Right lung (tissue), 10 donors: ENCODE measurements around the gene ASTL. TPM values are rescaled to one million over a fixed set of nuclear protein-coding genes. Genes with fewer than 3 reads are reported as not detected.
"Not testable (repeated sequence)": the region's sequence is repeated elsewhere in the genome, so short reads cannot be mapped to it uniquely, and the experiment has no call there.

ENCODE experiments used
- DNase-seq, 2 donors: peaks; one replicate each; pipeline ENCODE4 v3.0.0-alpha.2; 2013
- long read RNA-seq, 8 donors: transcript quantifications; one replicate each; lab custom pipeline, GENCODE V29; 2026
- polyA plus RNA-seq, 5 donors: library from polyadenylated mRNA; unstranded; fragments of 120-200 nt; gene quantifications; one replicate each; pipeline versions ENCODE4 v1.2.1 to v1.2.3, GENCODE V29; 2013; ENCODE audit warnings: inconsistent platforms in 1 of 5, low replicate concordance in 1 of 5; ENCODE audit not compliant: insufficient read length in 5 of 5, insufficient read depth in 1 of 5

The ASTL gene
- polyA plus RNA-seq = under 1 TPM; 0.13 to 0.27 (median 0.18) TPM
- long read RNA-seq, donor 1 = 0 reads
- long read RNA-seq, donor 2 = 0 reads
- long read RNA-seq, donor 3 = 0 reads
- long read RNA-seq, donor 4 = 0 reads
- long read RNA-seq, donor 5 = 0 reads
- long read RNA-seq, donor 6 = 0 reads
- long read RNA-seq, donor 7 = 0 reads
- long read RNA-seq, donor 8 = 0 reads

DNA sequence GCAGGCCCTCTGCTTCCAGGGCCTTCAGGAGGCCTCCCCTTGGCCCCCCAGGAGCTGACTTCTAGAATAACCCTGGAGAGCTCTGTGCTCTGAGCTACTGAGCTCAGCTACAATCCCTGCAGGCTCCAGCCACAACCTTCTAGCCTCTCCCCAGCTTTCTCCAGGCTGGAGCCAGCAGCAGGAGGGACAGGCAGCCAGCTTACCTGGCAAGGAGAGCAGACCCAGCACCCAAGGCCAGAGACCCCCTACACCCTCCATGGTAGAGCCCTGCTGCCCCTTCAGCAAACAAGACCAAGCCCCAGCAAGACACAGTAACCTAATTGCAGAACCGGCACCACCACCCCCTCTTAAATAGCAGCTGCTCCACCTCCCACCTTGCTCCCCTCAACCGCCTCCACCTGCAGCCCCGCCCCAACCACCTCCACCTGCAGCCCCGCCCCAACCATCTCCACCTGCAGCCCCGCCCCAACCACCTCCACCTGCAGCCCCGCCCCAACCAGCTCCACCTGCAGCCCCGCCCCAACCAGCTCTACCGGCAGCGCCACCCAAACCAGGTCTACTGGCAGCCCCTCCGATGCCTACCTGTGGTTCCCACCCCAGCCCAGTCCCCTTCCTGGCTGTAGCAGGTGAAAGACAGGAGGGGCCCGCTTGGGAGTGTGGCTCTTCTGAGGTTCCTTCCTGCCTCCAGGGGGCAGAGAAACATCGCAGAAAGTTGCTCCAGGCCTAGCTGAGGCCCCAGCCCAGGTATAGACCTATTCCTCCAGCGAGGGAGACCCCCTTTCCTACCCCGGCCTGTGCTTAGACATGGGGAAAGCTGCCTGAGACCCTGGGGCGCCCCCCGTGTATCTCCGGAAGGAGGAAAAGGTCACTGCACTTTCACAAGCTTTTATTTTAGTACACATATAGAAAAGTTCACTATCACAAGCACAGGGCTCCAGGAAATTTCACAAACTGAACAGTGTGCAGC, at the start of gene ASTL:
Gene ASTL, minus strand, starts transcription at position 324 of the 967 bp plus-strand sequence. Its CDS starts 66 bp downstream, at position 258.
- peak in 1 of 2 donors; percentile 44 for DNase-seq

GRCh38 chr2:96186562-96186961, 48.3 kb upstream of the ASTL start:
- no peak for DNase-seq

DNA sequence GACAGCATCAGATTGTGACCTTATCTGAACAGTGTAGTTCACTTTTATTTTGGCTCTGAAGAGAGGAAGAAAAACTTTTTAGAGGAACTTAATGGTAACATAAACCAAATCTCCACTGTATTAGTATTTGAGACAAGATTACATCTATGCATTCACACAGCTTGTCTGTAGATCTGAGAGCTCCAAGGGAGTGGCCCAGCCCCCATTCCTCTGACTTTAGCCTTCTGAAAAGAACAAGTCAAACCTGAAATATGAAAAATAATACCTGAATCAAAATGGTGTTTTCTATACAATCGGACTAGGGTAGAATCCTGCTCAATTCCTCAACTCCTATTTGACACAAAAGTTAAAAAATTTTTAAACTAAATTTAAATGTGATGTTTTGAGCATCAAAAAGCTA, 47.2 kb upstream of the ASTL start:
- no peak for DNase-seq

DNA sequence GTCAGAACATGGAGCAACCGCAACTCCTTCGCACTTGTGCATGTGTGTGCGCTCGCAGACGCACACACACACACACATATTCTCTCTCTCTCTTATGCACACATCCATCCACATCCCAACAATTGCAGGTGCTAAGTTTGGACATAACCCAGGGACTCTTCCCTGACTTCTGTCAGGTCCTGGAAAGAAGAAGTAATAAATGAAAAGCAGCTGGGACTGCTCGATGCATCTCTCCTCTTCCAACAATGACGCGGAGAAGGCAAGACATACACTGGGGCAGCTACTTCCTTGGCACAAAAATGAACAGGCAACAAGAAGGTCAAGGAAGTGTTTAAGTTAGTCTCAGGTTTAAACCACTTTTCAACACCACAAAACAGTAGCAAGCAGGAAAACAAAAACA, 46.7 kb upstream of the ASTL start:
- DNase-seq = no peak

DNA sequence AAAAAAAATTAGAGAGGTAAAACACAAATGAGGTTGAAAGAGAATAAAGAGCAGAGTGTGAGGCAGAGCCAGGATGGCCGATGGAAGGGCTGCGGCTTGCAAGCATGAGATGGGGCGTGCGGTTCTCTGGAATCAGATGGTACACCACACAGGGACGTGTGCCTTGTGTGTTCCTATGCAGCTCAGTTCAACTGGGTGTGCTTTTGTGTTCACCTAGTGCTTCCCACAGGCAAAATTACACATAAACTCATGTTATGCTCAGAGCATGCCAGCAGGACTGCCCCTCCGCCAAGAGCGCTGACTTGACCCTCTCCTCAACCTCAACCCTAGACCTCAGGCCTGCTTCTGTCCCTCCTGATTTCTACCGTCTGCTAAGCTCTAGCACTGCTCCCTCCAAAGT, 45.9 kb upstream of the ASTL start:
- no peak for DNase-seq

- no peak for DNase-seq
Observed at GRCh38 chr2:96181529-96181928, 43.2 kb upstream of the ASTL start.

DNA sequence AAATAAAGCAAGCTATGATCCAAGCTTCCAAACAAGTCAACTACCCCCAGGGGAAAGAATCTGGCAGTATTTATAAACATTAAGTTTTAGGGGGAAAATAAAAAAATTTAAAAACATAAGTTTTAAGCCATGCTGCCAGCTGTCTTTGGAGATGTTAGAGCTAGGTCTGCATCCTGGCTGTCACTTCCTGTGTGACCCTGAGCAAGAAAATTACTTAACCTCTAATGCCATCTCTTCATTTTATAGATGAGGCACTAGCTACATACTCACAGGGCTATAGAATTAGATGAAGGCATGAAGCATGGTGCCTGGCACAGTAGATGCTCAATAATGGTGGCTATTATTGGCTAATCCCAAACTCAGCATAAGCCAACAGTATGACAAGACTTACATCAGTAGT, 42.2 kb upstream of the ASTL start:
- no peak for DNase-seq

GRCh38 chr2:96180002-96180401, 41.7 kb upstream of the ASTL start:
- no peak for DNase-seq

- DNase-seq = no peak
Observed at GRCh38 chr2:96176661-96177060, 38.4 kb upstream of the ASTL start.

DNA sequence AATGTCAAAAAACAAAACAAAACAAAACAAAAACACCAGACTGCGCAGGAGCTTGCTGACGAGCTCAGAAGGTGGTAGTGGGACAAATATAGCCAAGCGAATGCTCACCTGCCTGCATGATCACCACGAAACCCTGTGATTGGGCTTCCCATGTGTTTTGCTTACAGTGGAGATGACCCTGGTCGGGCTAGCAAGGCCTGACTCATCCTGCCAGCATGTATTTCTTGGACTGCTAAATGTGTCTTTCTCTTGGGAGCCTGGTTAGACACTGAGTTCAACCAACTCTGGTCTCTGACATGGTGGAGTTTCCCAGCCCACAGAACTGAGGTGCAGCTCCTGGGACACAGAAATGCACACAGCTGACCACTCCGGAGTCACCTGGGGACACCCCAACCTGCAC, 37.6 kb upstream of the ASTL start:
- no peak for DNase-seq

DNA sequence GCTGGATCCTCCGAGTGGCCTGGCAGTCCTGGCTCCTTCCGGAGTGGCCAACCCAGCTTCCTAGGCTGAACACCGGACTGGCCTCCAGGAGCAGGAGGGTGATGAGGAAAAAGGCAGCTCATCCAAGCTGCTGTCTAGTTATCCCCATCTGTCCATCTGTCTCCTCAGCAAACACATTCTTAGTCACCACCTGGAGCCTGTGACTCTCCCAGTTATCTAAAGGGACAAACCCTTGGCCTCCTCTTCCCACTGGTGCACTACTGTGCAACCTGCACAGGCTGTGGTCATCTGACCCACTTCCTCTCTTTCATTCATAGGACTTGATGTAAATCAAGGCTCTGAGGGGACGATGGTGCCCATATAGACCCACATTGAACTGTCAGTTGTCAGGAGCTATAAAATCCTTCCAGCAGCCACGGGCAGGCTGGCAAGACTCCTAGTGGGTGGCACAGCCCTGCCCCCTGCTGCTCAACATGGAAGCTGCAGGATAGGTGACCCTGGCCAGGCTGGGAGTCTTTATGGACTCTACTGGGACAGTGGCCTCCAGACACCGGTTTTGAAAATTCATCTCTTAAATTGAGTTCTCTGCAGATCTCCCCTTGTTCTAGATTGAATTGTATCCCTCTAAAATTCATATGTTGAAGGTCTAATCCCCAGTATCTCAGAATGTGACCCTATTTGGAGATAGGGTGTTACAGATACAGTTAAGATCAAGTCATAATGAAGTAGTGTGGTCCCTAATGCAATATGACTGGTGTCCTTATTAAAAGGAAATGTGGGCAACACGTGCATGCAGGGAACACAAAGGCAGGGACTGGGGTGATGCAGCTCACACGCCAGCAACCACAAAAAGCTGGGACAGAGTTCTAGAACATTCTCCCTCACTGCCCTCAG, 36.2 kb upstream of the ASTL start:
- peak; percentile 35 to 55 for DNase-seq

- DNase-seq = no peak
Observed at GRCh38 chr2:96171831-96172230, 33.5 kb upstream of the ASTL start.

DNA sequence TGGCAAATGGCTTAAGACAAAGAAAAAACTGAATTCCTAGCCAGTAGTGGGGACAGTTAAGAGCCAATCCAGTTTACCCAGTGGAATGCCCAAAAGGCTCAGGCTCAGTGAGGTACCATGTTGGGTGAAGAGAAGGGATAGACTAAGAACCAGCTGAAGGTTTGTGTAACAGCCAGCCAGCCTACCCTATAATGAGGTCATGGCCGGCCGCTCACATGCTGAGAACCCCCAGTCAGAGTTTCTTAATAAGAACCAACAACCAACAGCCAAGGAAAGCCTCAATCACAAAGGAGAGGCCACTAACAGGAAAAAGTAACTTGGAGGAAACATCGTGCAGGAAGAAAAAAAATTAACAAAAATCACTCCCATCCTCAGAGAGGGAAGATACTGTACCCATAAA, 32.3 kb upstream of the ASTL start:
- no peak for DNase-seq

DNA sequence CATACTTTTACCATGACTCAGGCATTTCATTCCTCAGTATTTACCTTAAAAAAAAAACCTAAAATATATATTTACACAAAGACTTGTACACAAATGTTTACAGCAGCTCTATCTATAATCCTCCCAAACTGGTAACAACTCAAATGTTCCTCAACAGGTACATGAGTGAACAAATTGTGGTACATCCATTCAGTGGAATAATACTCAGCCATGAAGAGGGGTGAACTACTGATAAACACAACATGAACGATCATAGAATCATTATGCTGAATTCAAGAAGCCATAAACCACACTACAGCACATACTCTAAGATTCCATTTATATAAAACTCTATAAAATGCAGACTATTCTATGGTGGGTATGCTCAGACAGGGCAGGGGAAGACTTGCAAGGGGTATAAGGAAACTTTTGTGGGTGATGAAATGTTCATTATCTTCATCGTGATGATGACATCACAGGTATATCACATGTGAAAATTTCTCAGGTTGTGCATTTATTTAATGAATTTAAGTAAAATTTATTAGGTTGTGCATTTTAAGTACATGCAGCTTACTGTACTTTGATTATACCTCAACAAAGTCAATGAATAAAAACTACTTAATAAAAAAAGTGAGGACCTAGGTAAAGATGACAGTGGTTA, 31.7 kb upstream of the ASTL start:
- DNase-seq = no peak

- DNase-seq = no peak
Observed at GRCh38 chr2:96167407-96168013, 29.2 kb upstream of the ASTL start.

GRCh38 chr2:96164459-96165184, 26.3 kb upstream of the ASTL start:
- DNase-seq = no peak

- DNase-seq = no peak
Observed at GRCh38 chr2:96163768-96164429, 25.6 kb upstream of the ASTL start.

DNA sequence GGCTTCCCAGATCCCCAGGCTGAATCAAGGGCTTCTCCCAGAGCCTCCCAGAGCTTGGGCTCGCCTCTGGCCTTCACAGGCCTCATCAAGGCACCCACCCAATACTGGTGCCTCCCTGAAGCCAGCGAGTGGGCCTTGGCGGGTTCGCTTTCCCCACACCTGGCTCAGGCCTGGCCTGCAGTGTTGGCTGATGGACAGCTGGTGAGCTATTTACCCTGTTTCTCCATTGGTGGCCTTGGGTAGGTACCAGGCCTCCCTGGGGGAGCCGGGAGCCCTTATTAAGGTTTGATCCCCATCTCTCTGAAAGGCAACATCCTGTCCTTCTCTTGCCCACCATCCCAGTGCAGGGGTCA, 25.1 kb upstream of the ASTL start:
- DNase-seq = no peak

GRCh38 chr2:96161898-96162297, 23.6 kb upstream of the ASTL start:
- DNase-seq = no peak

DNA sequence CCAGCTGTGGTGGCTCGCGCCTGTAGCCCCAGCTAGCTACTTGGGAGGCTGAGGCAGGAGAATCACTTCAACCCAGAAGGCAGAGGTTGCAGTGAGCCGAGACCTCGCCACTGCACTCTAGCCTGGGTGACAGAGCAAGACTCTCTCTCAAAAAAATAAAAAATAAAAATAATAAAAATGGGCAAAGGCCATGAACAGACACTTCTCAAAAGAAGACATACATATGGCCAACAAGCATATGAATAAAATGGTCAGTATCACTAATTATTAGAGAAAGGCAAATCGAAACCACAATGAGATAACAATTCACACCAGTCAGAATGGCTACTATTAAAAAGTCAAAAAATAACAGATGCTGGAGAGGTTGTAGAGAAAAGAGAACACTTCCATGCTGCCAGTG, 22.1 kb upstream of the ASTL start:
- not testable (repeated sequence) for DNase-seq
